ENCODE data around the gene BRD2.
A peak's percentile ranks its signal among the peaks of the same experiment; 100 is the strongest.

BRD2 gene

DNA sequence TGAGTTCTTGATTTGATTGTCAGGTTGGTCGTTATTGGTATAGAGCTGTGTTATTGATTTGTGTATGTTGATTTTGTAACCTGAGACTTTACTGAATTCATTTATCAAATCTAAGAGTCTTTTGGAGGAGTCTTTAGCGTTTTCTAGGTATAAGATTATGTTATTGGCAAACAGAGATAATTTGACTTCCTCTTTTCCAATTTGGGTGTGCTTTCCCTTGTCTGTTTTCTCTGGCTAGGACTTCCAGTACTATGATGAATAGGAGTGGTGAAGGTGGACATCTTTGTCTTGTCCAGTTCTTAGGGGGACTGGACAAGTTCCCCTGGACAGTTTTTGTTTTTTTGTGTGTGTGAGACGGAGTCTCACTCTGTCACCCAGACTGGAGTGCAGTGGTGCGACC is 23.6 kb downstream of the BRD2 start:
- H3K27ac Mint-ChIP-seq = no peak overlapping the region
- H3K9me3 Mint-ChIP-seq = no peaks in the 10 kb centered on the region
- no peaks in the 10 kb centered on the region for H3K36me3 Mint-ChIP-seq
- peaks cover 2% of the 10 kb centered on the region for H3K27me3 Mint-ChIP-seq
- H3K4me3 Mint-ChIP-seq = no peak overlapping the region
- no peaks in the 10 kb centered on the region for H3K4me1 Mint-ChIP-seq

GRCh38 chr6:32993363-32993973 is 25.1 kb downstream of the BRD2 start:
- Mint-ChIP-seq H3K9me3 (no peaks in the 10 kb centered on the region), H3K27me3 (peaks cover 2% of the 10 kb centered on the region), H3K36me3 (no peaks in the 10 kb centered on the region), H3K27ac (no peak overlapping the region), H3K4me3 (no peak overlapping the region), H3K4me1 (no peaks in the 10 kb centered on the region)

DNA sequence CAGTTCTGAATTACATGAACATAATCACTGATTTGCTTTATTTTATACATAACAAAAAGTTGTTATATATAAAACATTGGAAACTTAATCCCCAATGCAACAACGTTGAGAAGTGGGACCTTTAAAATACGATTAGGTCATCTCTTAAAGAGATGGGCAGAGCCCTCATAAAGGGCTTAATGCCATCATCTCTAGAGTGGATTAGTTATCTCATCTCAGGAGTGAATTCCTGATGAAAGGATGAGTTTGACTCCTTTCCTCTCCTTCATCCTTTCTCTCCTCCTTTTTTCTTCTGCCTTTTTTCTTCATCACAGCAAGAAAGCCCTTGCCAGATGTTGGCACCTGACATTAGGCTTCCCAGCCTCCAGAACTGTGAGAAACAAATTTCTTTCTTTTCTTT is 27.1 kb downstream of the BRD2 start:
- no peak overlapping the region for H3K27ac Mint-ChIP-seq
- H3K4me3 Mint-ChIP-seq = no peak overlapping the region
- H3K27me3 Mint-ChIP-seq = peaks cover 5% of the 10 kb centered on the region
- peaks cover 6% of the 10 kb centered on the region for H3K4me1 Mint-ChIP-seq
- no peaks in the 10 kb centered on the region for H3K36me3 Mint-ChIP-seq
- no peaks in the 10 kb centered on the region for H3K9me3 Mint-ChIP-seq

DNA sequence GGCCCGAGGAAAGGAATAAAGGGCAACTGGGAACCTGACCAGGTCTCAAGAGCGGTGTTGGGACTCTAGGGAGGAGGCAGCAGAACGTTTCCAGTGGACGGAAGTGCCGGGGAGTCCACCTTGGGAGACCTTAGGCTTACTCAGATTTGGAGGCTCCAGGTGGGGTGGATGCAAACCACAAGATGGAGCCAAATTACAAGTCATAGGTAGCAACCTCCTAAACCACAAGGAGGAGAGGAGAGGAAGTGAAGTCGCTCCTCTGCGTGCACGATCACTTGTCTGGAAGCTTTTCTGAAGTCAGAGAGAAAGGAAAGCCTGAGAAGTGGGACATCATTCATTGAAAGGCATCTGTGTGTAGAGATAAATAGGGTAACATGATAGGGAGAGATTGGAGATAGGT is 31.7 kb downstream of the BRD2 start:
- H3K27ac Mint-ChIP-seq = no peak overlapping the region

GRCh38 chr6:33001685-33002084 is 33.3 kb downstream of the BRD2 start:
- no peaks in the 10 kb centered on the region for H3K36me3 Mint-ChIP-seq
- no peaks in the 10 kb centered on the region for H3K9me3 Mint-ChIP-seq
- peaks cover 3% of the 10 kb centered on the region for H3K27me3 Mint-ChIP-seq
- H3K27ac Mint-ChIP-seq = no peak overlapping the region
- H3K4me3 Mint-ChIP-seq = no peak overlapping the region
- peaks cover 9% of the 10 kb centered on the region for H3K4me1 Mint-ChIP-seq

More for the DNA sequence above, 31.7 kb downstream of the BRD2 start:
- Mint-ChIP-seq H3K27me3 (peaks cover 3% of the 10 kb centered on the region), H3K4me1 (peaks cover 9% of the 10 kb centered on the region), H3K36me3 (no peaks in the 10 kb centered on the region), H3K9me3 (no peaks in the 10 kb centered on the region), H3K4me3 (no peak overlapping the region)

DNA sequence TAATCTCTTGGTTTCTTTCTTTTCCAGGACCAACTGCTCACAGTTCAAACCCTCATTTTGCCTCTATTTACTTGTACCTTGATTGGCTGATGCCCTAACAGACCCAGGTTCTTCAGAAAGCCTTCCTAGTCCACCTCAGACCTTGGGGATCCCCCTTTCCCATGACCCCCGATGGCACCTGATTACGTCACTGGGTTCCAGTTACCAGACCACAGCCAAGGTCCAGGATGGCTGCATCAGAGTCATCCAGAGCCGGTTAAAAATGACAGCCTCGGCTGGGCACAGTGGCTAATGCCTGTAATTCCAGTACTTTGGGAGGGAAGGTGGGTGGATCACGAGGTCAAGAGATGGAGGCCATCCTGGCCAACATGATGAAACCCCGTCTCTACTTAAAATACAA is 36.5 kb downstream of the BRD2 start:
- peaks cover 3% of the 10 kb centered on the region for H3K27me3 Mint-ChIP-seq
- no peaks in the 10 kb centered on the region for H3K36me3 Mint-ChIP-seq
- no peak overlapping the region for H3K27ac Mint-ChIP-seq
- H3K9me3 Mint-ChIP-seq = no peaks in the 10 kb centered on the region
- H3K4me1 Mint-ChIP-seq = peaks cover 19% of the 10 kb centered on the region
- H3K4me3 Mint-ChIP-seq = no peak overlapping the region

DNA sequence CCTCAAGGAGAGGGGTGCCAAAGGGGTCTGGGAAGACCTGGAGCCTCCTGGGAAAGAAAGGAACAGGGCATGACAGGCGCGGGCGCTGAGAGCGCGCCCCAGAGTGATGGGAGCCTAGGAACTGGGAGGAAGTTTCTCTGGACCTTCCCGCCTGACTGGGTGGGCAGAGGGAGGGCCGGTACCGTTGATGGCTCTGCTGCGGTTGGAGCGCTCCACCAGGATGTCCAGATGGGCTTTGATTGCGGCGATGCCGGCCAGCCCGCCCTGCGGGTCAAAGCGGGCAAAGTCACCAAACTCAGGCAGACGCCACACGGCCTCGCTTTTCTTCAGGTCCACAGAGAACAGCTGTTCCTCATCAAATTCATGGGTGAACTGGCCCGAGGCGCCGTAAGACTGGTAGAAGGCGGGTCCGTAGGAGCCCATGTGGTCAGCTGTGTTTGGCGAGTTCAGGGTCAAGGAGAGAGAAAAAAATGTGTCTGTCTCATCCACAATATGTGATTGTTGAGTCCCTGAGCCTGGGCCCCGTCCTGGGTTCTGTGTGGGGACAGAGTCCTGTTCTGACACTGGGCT is 39.5 kb downstream of the BRD2 start:
- Mint-ChIP-seq H3K9me3 (no peaks in the 10 kb centered on the region), H3K4me3 (no peak overlapping the region), H3K27ac (peak overlapping the region; percentile 43), H3K27me3 (no peaks in the 10 kb centered on the region), H3K4me1 (peaks cover 12% of the 10 kb centered on the region), H3K36me3 (no peaks in the 10 kb centered on the region)

- Mint-ChIP-seq H3K36me3 (no peaks in the 10 kb centered on the region), H3K27ac (peak within 1 kb of the TSS; percentile 60), H3K9me3 (no peaks in the 10 kb centered on the region)
Measured at GRCh38 chr6:33008944-33009861, 40.8 kb downstream of the BRD2 start, which contains the start of gene HLA-DOA. Gene HLA-DOA, minus strand, starts transcription at chr6:33009591.

GRCh38 chr6:33010356-33010755 is 42.0 kb downstream of the BRD2 start:
- H3K4me3 Mint-ChIP-seq = no peak overlapping the region
- peaks cover 2% of the 10 kb centered on the region for H3K27me3 Mint-ChIP-seq
- no peaks in the 10 kb centered on the region for H3K9me3 Mint-ChIP-seq
- no peaks in the 10 kb centered on the region for H3K36me3 Mint-ChIP-seq
- H3K4me1 Mint-ChIP-seq = peaks cover 17% of the 10 kb centered on the region
- H3K27ac Mint-ChIP-seq = no peak overlapping the region

More at GRCh38 chr6:33008944-33009861, 40.8 kb downstream of the BRD2 start, which contains the start of gene HLA-DOA:
- peaks cover 12% of the 10 kb centered on the region for H3K4me1 Mint-ChIP-seq
- H3K27me3 Mint-ChIP-seq = no peaks in the 10 kb centered on the region
- H3K4me3 Mint-ChIP-seq = peak within 1 kb of the TSS; percentile 84

- H3K9me3 Mint-ChIP-seq = no peaks in the 10 kb centered on the region
- H3K27me3 Mint-ChIP-seq = peaks cover 2% of the 10 kb centered on the region
- no peak overlapping the region for H3K4me3 Mint-ChIP-seq
- H3K27ac Mint-ChIP-seq = no peak overlapping the region
- peaks cover 32% of the 10 kb centered on the region for H3K4me1 Mint-ChIP-seq
- no peaks in the 10 kb centered on the region for H3K36me3 Mint-ChIP-seq
Measured at GRCh38 chr6:33013608-33014007, 45.2 kb downstream of the BRD2 start.

DNA sequence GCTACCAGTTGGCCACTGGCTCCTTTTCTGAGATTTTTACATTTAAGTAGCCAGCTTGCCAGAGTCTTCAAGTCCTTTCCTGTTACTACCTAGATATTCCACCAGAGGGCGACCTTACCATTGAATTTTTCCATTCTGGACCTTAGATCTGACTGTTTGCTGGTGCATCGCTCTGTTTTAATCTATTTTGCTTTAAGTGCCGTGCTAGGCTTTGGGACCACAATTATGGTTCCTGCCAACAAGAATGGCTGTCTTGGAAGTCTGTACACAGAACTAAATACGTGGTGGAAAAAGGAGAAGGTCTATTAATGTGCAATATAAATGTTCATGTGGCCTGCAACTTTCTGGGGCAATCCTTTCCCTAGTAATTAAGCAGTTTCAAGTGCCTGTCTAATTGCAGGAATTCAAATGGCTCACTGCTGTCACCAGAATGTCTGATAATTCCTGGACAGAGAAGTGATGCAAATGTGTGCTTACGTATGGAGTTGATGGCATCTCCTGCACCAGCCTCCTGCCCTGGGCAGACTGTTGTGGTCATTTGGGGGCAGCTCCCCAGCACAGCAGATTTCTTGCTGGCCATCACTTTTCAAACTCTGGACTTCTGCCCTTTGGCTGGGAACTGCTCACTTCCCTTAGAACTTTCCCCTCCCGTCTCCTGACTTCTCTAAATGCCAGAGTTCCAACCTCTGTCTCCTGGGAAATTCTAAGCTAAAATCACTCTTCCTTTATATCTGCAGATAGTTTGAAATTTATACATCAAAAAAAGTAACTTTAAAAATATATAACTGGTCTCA is 46.6 kb downstream of the BRD2 start:
- no peaks in the 10 kb centered on the region for H3K9me3 Mint-ChIP-seq
- peaks cover 35% of the 10 kb centered on the region for H3K4me1 Mint-ChIP-seq
- H3K27me3 Mint-ChIP-seq = peaks cover 2% of the 10 kb centered on the region
- H3K27ac Mint-ChIP-seq = peak overlapping the region; percentile 65
- H3K4me3 Mint-ChIP-seq = no peak overlapping the region
- no peaks in the 10 kb centered on the region for H3K36me3 Mint-ChIP-seq

- Mint-ChIP-seq H3K9me3 (no peaks in the 10 kb centered on the region), H3K27ac (no peak overlapping the region), H3K4me3 (no peak overlapping the region), H3K27me3 (peaks cover 2% of the 10 kb centered on the region), H3K4me1 (peaks cover 39% of the 10 kb centered on the region), H3K36me3 (no peaks in the 10 kb centered on the region)
Measured at GRCh38 chr6:33015798-33016197, 47.4 kb downstream of the BRD2 start.

- H3K27me3 Mint-ChIP-seq = peaks cover 2% of the 10 kb centered on the region
- no peaks in the 10 kb centered on the region for H3K36me3 Mint-ChIP-seq
- H3K4me1 Mint-ChIP-seq = peaks cover 39% of the 10 kb centered on the region
- H3K27ac Mint-ChIP-seq = no peak overlapping the region
- no peaks in the 10 kb centered on the region for H3K9me3 Mint-ChIP-seq
- no peak overlapping the region for H3K4me3 Mint-ChIP-seq
Measured at GRCh38 chr6:33017018-33017417, 48.6 kb downstream of the BRD2 start.

DNA sequence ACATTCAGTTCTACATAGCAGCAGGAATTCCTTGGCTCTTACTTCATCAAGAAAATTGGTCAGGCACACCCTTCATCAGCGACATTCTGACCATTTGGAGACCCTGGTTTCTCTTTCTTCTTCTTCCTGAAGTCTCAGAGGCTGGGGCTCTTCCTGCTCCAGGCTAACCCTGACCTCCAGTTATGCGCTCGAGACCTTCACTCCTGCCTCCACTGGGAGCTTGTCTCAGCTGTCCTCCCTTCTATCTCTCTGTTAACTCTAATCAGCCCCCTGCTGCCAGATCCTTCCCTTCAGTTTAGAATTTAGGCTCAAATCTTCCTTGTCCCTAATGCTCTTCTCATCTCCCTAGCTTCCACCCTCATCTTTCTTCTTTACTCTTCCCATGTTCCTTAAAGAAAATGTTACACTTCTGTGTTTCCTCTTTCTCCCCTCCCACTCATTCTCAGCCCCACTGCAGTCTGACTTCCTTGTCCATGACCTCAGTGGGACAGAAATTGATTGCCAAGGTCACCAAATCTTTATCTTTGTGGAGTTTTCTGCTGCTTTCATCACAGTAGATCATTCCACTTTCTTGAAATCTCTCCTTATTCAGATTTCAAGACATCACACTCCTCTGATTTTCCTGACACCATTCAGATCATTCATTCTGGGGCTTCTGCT is 49.4 kb downstream of the BRD2 start:
- Mint-ChIP-seq H3K4me3 (peak overlapping the region; percentile 34), H3K27ac (peak overlapping the region; percentile 19), H3K4me1 (peaks cover 39% of the 10 kb centered on the region), H3K27me3 (peaks cover 2% of the 10 kb centered on the region), H3K9me3 (no peaks in the 10 kb centered on the region), H3K36me3 (no peaks in the 10 kb centered on the region)

- Mint-ChIP-seq H3K4me1 (peaks cover 39% of the 10 kb centered on the region), H3K36me3 (no peaks in the 10 kb centered on the region), H3K4me3 (peak overlapping the region; percentile 82), H3K27me3 (peaks cover 2% of the 10 kb centered on the region), H3K27ac (peak overlapping the region; percentile 19), H3K9me3 (no peaks in the 10 kb centered on the region)
Measured at GRCh38 chr6:33018418-33018817, 50.0 kb downstream of the BRD2 start.

Measured in activated naive CD4-positive, alpha-beta T cell treated with anti-CD3 and anti-CD28 coated beads, Interleukin-2, amount 50 U/mL, for 24 hours (primary cell).